ENCODE results near the gene HDAC3. TPM values are rescaled to one million over a fixed set of nuclear protein-coding genes. Genes with fewer than 3 reads are reported as not detected.

Gene HDAC3
- total RNA-seq, 1 experiment from 2014 or later, result 91.9 TPM

DNA sequence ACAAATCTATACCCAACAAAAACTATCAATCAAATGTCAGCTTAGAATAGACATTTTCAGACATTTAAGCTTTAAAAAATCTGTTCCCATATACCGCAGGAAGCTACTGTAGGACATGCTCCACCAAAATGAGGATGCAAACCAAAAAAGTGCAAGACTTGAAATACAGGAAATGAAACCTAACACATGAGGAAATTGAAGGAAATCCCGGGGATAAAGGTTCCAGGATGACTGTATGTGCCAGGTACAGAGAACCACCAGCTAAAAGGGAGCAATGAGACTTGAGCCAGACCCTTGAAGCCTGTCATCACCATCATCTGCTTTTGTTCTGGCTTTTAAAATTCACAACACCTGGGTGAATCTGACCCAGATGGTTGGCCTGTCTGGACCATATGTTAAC lies 39.3 kb downstream of the HDAC3 start (continued):
- TF ChIP-seq, protein P1, sequence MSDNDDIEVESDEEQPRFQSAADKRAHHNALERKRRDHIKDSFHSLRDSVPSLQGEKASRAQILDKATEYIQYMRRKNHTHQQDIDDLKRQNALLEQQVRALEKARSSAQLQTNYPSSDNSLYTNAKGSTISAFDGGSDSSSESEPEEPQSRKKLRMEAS (IDR thresholded peaks at IDR 0.05), result no peak
- no peak for TF ChIP-seq FOSL1 (IDR thresholded peaks at IDR 0.05; ENCODE audit: low read depth)
- TF ChIP-seq CBX3 (IDR thresholded peaks at IDR 0.05; ENCODE audit: low read depth), result no peak
- no peak for TF ChIP-seq EZH2 (IDR thresholded peaks at IDR 0.05)
- no peak for TF ChIP-seq ZFX (IDR thresholded peaks at IDR 0.05)

DNA sequence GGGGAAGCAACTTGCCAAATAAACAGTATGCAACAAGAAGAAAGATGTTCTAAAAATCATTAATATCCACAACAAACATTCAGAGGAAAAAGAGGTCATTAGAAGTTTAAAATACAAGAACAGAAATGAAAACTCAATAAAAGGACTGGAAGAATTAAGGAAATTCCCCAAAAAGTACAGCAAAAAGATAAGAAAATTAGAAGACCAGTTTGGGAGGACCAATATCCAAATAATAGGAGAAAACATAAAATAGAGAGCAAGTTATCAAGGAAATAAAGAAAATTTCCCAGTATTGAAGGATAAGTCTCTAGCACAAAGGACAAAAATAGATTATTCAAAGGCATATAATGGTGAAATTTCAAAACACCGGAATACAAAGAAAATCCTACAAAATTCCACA lies 39.8 kb downstream of the HDAC3 start:
- no peak for ATAC-seq
- intact Hi-C loops (cut with micrococcal nuclease), result no loop called here
- 0 out of 4 replicates have a peak, but pooled peaks cover 0 to 5% of the 10 kb centered on the region in 2 experiments for H3K4me1 ChIP-seq (ENCODE audit: control insufficient read depth in 1 of 2, insufficient read depth in 2 of 2, low read length in 2 of 2)
- peaks cover 96% of the 10 kb centered on the region for H3K79me2 ChIP-seq (ENCODE audit: insufficient read depth, low read length)
- no peaks in the 10 kb centered on the region for H3K9me3 ChIP-seq (ENCODE audit: control insufficient read depth in 1 of 2, insufficient read depth in 1 of 2, low read depth in 1 of 2, low read length in 2 of 2)
- no peaks in the 10 kb centered on the region for H3K36me3 ChIP-seq (ENCODE audit: control insufficient read depth in 1 of 2, insufficient read depth in 2 of 2, low read length in 2 of 2)
- TF ChIP-seq, protein P2, sequence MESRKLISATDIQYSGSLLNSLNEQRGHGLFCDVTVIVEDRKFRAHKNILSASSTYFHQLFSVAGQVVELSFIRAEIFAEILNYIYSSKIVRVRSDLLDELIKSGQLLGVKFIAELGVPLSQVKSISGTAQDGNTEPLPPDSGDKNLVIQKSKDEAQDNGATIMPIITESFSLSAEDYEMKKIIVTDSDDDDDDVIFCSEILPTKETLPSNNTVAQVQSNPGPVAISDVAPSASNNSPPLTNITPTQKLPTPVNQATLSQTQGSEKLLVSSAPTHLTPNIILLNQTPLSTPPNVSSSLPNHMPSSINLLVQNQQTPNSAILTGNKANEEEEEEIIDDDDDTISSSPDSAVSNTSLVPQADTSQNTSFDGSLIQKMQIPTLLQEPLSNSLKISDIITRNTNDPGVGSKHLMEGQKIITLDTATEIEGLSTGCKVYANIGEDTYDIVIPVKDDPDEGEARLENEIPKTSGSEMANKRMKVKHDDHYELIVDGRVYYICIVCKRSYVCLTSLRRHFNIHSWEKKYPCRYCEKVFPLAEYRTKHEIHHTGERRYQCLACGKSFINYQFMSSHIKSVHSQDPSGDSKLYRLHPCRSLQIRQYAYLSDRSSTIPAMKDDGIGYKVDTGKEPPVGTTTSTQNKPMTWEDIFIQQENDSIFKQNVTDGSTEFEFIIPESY (IDR thresholded peaks at IDR 0.05; ENCODE audit: extremely low read depth, insufficient replicate concordance, low read length), result no peak
- no peak overlapping the region for H3K27ac ChIP-seq (ENCODE audit: low read depth, low read length)
- H3K4me3 ChIP-seq (replicated peaks in 1 of 2; ENCODE audit: low read depth in 1 of 2, low read length in 2 of 2), result no peak overlapping the region
- BruUV-seq (replicated peaks), result no TSS peak
- DNase-seq (ENCODE audit: low read depth, low spot score), result no peak
- no peak overlapping the region for H2AFZ ChIP-seq (ENCODE audit: low read depth, low read length, poor library complexity, severe bottlenecking)
- ChIA-PET POLR2A (no interaction called here), RAD21 (ENCODE audit: low non-redundant PET in 1 of 2, low total read pairs in 2 of 2, uncharacterized antibody in 2 of 2, unreplicated experiment in 2 of 2) (no interaction called here), CTCF (interaction anchor here (1.3 to 2.7 kb wide), 2 partner anchors 22 to 33 kb away, joined by 3 to 16 read pairs; partner anchors contain the start of gene DIAPH1)
- H4K20me1 ChIP-seq (ENCODE audit: insufficient read depth), result peaks cover 21% of the 10 kb centered on the region; the same call in 1 of the 2 replicates
- no peak overlapping the region for H3K9ac ChIP-seq (ENCODE audit: low read length)
- H3K9me2 ChIP-seq (ENCODE audit: insufficient read depth), result no peaks in the 10 kb centered on the region
- H3K4me2 ChIP-seq (ENCODE audit: low read length), result no peak overlapping the region
- H3K27me3 ChIP-seq (ENCODE audit: insufficient read depth, low read length), result no peaks in the 10 kb centered on the region
